Astrocyte of the spinal cord (primary cell): ENCODE data around the gene APBB2.

Experiments
- DNase-seq: peaks from one replicate; pipeline ENCODE4 v3.0.0; 2011; ENCODE audit warnings: low read depth, low spot score
- H3K4me3 ChIP-seq: 2 replicates; pipeline ENCODE4 v1.5.1; 2011; ENCODE audit warnings: low read depth, mild to moderate bottlenecking, low read length, moderate library complexity
- CTCF ChIP-seq: IDR thresholded peaks from 2 replicates; pipeline ENCODE4 v1.5.1; 2012; ENCODE audit warnings: low read depth, mild to moderate bottlenecking, low read length, inconsistent platforms
- in situ Hi-C: cut with HindIII; loops from 2 replicates; pipeline ENCODE4 v1.10.0; 2017; ENCODE audit warnings: low sequenced_read_pairs

The APBB2 gene

GRCh38 chr4:40856277-40856839 lies 358.0 kb downstream of the APBB2 start:
- no peak for DNase-seq
- H3K4me3 ChIP-seq, result peak overlapping the region; percentile 36
- TF ChIP-seq CTCF, result no peak
- in situ Hi-C loops, result no loop called here

GRCh38 chr4:40850496-40850895 lies 363.8 kb downstream of the APBB2 start:
- in situ Hi-C loops, result no loop called here
- DNase-seq, result no peak
- no peak overlapping the region for H3K4me3 ChIP-seq
- TF ChIP-seq CTCF, result no peak

- H3K4me3 ChIP-seq, result no peak overlapping the region
- no peak for TF ChIP-seq CTCF
- in situ Hi-C loops, result no loop called here
- peak; percentile 59 for DNase-seq
These were observed 365.4 kb downstream of the APBB2 start for GRCh38 chr4:40848940-40849339.

- no peak overlapping the region for H3K4me3 ChIP-seq
- in situ Hi-C loops, result no loop called here
- TF ChIP-seq CTCF, result no peak
- no peak for DNase-seq
These were observed 366.1 kb downstream of the APBB2 start for GRCh38 chr4:40848251-40848650.

GRCh38 chr4:40846532-40846931 lies 367.8 kb downstream of the APBB2 start:
- TF ChIP-seq CTCF, result no peak
- DNase-seq, result no peak
- H3K4me3 ChIP-seq, result no peak overlapping the region
- in situ Hi-C loops, result no loop called here

- in situ Hi-C loops, result no loop called here
- no peak overlapping the region for H3K4me3 ChIP-seq
- no peak for TF ChIP-seq CTCF
- DNase-seq, result no peak
These were observed 369.0 kb downstream of the APBB2 start for GRCh38 chr4:40845154-40845835.
